Activated CD4-positive, alpha-beta memory T cell treated with anti-CD3 and anti-CD28 coated beads, Interleukin-2, amount 10 ng/mL, durations not matched to agents 7 days and 5 days (primary cell): ENCODE results near the gene PLAAT4. TPM values are rescaled to one million over a fixed set of nuclear protein-coding genes. Genes with fewer than 3 reads are reported as not detected.
"Not testable (repeated sequence)": the region's sequence is repeated elsewhere in the genome, so short reads cannot be mapped to it uniquely, and the experiment has no call there.

ENCODE experiments used
- CTCF ChIA-PET: fragments of 350-600 bp; sonication (Branson Sonifier 250); formaldehyde crosslinking; loops from one replicate; lab custom pipeline; 2021; ENCODE audit warnings: antibody characterized with exemption, inconsistent platforms; lab: Charles Lee
- POLR2A ChIA-PET: fragments of 350-600 bp; sonication (Branson Sonifier 250); formaldehyde crosslinking; loops from one replicate; lab custom pipeline; 2021; ENCODE audit warnings: antibody characterized with exemption; lab: Charles Lee
- DNase-seq: peaks from one replicate; pipeline ENCODE4 v3.0.0-alpha.2; 2020
- H3K27ac Mint-ChIP-seq: one replicate; pipeline ENCODE4 v1.8.0; 2021; ENCODE audit warnings: mild to moderate bottlenecking, mixed read lengths
- H3K27me3 Mint-ChIP-seq: one replicate; pipeline ENCODE4 v1.8.0; 2021; ENCODE audit warnings: mixed read lengths
- H3K36me3 Mint-ChIP-seq: one replicate; pipeline ENCODE4 v1.8.0; 2021; ENCODE audit warnings: low read depth, mixed read lengths
- H3K4me1 Mint-ChIP-seq: one replicate; pipeline ENCODE4 v1.8.0; 2021; ENCODE audit warnings: mixed read lengths
- H3K4me3 Mint-ChIP-seq: one replicate; pipeline ENCODE4 v1.8.0; 2021; ENCODE audit warnings: mild to moderate bottlenecking, mixed read lengths
- H3K9me3 Mint-ChIP-seq: one replicate; pipeline ENCODE4 v1.8.0; 2021; ENCODE audit warnings: mixed read lengths
- total RNA-seq, 2 experiments: library from RNA; stranded (reverse); gene quantifications; one replicate each; pipeline ENCODE4 v1.2.3, GENCODE V29; 2021

The PLAAT4 gene
- total RNA-seq, 2 experiments from 2014 or later, result 104 to 106 TPM

DNA sequence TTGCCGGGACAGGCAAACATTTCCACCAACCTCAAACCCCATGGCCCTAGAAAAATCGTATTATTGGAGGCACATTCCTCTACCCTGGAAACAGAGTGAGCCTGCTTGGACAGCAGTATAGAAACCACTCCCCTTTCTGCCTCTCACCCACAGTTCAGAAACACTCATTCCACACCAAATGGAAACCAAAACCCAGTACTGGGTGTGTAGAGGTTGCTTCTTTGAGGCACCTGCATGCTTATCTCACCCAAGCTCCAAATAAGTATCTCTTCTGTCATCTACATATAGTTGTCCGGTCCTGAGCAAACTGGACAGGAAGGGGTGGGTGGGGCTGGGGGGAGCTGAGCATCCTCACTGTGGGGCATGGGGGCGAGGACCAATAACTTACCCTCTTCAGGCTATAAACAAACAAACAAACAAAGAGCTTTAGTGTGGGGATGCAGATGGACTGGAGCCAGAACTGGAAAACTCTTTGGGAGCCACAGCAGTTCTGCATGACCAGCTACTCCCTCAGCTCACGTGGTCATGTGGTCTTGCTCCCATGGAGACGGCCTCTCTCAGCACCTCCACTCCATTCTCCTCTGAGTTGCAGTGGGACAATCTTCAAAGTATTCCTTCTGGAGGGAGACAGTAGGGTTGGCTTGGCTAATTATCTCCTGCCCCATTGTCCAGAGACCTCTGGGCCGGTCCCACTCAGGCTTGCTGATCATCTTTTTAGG is 27.6 kb downstream of the PLAAT4 start:
- peak overlapping the region; percentile 22 for H3K27ac Mint-ChIP-seq
- CTCF ChIA-PET, result interaction anchor here (0.8 to 1.6 kb wide), 3 partner anchors 9 to 27 kb away, joined by 3 to 7 read pairs (median 4); no protein-coding TSS in a partner anchor
- H3K36me3 Mint-ChIP-seq, result no peaks in the 10 kb centered on the region
- H3K4me1 Mint-ChIP-seq, result peaks cover 64% of the 10 kb centered on the region
- H3K27me3 Mint-ChIP-seq, result no peaks in the 10 kb centered on the region
- POLR2A ChIA-PET, result interaction anchor here (0.6 to 4.7 kb wide), 7 partner anchors 9 to 106 kb away, joined by 3 to 26 read pairs (median 4); partner anchors contain the start of genes ATL3 and PLAAT4
- no peaks in the 10 kb centered on the region for H3K9me3 Mint-ChIP-seq
- DNase-seq, result peak; percentile 41
- no peak overlapping the region for H3K4me3 Mint-ChIP-seq

GRCh38 chr11:63564784-63565350 is 28.3 kb downstream of the PLAAT4 start:
- ChIA-PET POLR2A (interaction anchor here (1.2 to 4.7 kb wide), 4 partner anchors 10 to 105 kb away, joined by 4 to 26 read pairs (median 11); partner anchors contain the start of genes ATL3 and PLAAT4), CTCF (interaction anchor here (0.9 to 1.6 kb wide), 2 partner anchors 8 to 22 kb away, joined by 3 to 7 read pairs; no protein-coding TSS in a partner anchor)
- Mint-ChIP-seq H3K9me3 (no peaks in the 10 kb centered on the region), H3K4me3 (no peak overlapping the region), H3K36me3 (no peaks in the 10 kb centered on the region), H3K27me3 (no peaks in the 10 kb centered on the region), H3K4me1 (peaks cover 63% of the 10 kb centered on the region), H3K27ac (peak overlapping the region; percentile 22)
- no peak for DNase-seq

GRCh38 chr11:63567044-63567840 is 30.6 kb downstream of the PLAAT4 start:
- CTCF ChIA-PET, result interaction anchor here (0.5 to 1.7 kb wide), 4 partner anchors 12 to 31 kb away, joined by 3 to 6 read pairs (median 4); partner anchors contain the start of gene PLAAT4
- POLR2A ChIA-PET, result interaction anchor here (0.7 to 2.3 kb wide), 8 partner anchors 9 to 76 kb away, joined by 3 to 22 read pairs (median 4); partner anchors contain the start of genes PLAAT4 and PLAAT5

DNA sequence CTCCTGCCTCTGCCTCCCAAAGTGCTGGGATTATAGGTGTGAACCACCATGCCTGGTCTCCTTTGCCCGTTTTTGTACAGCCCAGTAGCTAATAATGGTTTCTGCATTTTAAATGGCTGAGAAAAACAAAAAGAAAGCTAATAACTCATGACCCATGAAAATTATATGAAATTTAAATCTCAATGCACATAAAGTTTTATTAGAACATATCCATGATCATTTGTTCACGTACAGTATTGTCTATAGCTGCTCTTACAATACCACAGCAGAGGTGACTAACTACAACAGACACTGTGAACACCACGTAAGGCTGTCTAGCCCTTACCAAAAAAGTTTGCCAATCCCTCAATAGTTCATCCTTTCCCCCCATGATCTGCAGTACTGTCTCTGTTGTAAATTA is 33.0 kb downstream of the PLAAT4 start:
- no peak overlapping the region for H3K4me3 Mint-ChIP-seq
- peaks cover 48% of the 10 kb centered on the region for H3K4me1 Mint-ChIP-seq
- no peak for DNase-seq
- H3K27ac Mint-ChIP-seq, result no peak overlapping the region
- H3K27me3 Mint-ChIP-seq, result peaks cover 5% of the 10 kb centered on the region
- ChIA-PET CTCF (no interaction called here), POLR2A (no interaction called here)
- H3K9me3 Mint-ChIP-seq, result no peaks in the 10 kb centered on the region
- H3K36me3 Mint-ChIP-seq, result peaks cover 8% of the 10 kb centered on the region

More at GRCh38 chr11:63567044-63567840, 30.6 kb downstream of the PLAAT4 start:
- Mint-ChIP-seq H3K9me3 (no peaks in the 10 kb centered on the region), H3K4me1 (peaks cover 49% of the 10 kb centered on the region), H3K27me3 (peaks cover 5% of the 10 kb centered on the region), H3K36me3 (no peaks in the 10 kb centered on the region), H3K4me3 (peak overlapping the region; percentile 44), H3K27ac (peak overlapping the region; percentile 78)
- DNase-seq, result peak; percentile 72

DNA sequence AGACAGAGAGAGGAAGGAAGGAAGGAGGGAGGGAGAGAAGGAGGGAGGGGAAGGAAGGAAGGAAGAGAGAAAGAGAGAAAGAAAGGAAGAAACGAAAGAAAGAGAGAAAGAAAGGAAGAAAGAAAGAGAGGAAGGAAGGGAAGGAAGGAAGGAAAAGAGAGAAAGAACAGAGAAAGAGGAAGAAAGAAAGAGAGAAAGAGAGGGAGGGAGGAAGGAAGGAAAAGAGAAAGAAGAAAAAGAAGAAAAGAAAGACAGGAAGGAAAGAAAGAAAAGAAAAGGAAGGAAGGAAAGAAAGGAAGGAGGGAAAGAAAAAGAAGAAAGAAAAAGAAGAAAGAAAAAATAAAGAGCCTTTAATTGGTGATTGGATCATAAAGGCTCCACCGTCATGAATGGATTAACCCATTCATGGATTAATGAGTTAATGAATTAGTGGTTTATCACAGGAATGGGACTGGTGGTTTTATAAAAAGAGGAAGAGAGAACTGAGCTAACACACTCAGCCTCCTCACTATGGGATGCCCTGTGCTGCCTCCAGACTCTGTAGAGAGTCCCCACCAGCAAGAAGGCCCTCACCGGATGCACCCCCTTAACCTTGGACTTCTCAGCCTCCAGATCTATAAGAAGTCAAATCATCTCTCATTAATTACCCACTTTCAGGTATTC is 35.5 kb downstream of the PLAAT4 start:
- peaks cover 5% of the 10 kb centered on the region for H3K27me3 Mint-ChIP-seq
- DNase-seq, result no peak
- H3K27ac Mint-ChIP-seq, result no peak overlapping the region
- peaks cover 8% of the 10 kb centered on the region for H3K36me3 Mint-ChIP-seq
- CTCF ChIA-PET, result no interaction called here
- peaks cover 35% of the 10 kb centered on the region for H3K4me1 Mint-ChIP-seq
- H3K4me3 Mint-ChIP-seq, result no peak overlapping the region
- POLR2A ChIA-PET, result interaction anchor here (0.6 kb wide), 1 partner anchor 23 kb away, joined by 4 read pairs; no protein-coding TSS in a partner anchor
- no peaks in the 10 kb centered on the region for H3K9me3 Mint-ChIP-seq

- peak overlapping the region; percentile 64 for H3K4me3 Mint-ChIP-seq
- POLR2A ChIA-PET, result interaction anchor here (0.6 to 1.7 kb wide), 5 partner anchors 8 to 97 kb away, joined by 3 to 11 read pairs (median 4); partner anchors contain the start of genes ATL3 and PLAAT4
Observed at GRCh38 chr11:63573881-63574855, 37.6 kb downstream of the PLAAT4 start.

DNA sequence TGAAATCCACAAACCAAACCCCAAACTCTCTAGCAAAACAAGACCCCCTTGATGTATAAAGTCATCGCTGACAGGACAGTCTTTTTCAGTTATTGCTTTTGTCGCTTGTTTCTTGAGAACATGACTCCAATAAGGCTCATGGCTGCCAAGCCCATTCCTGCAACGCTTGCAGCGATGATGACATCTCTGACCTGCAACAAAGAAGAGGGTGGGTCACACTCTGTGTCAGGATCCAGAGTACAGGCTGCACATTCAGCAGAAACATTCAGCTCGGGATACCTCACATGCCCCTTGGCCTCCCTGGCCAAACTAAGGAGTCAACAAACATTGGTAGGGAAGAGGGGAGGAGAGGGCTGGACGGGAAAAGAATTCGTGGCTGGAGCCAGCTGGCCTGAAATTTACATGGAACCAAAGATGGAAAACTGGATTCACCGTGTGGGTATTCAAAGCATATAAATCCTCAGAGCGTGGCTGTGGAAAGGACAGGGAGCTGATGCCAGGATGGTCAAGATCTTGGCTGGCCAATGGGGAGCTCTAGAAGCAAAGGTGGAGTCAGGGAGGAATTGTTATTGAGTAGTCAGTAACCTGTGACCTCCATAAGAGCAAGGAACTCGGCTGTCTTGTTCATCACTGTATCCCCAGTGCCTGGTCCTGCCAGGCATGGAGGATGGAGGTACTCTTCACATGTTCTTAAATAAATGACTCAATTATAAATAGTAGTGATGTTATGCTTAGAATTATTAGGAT is 38.4 kb downstream of the PLAAT4 start:
- peak overlapping the region; percentile 81 for H3K27ac Mint-ChIP-seq
- DNase-seq, result no peak
- H3K36me3 Mint-ChIP-seq, result peaks cover 18% of the 10 kb centered on the region
- H3K27me3 Mint-ChIP-seq, result peaks cover 5% of the 10 kb centered on the region
- peaks cover 22% of the 10 kb centered on the region for H3K4me1 Mint-ChIP-seq
- H3K9me3 Mint-ChIP-seq, result peaks cover 5% of the 10 kb centered on the region
- ChIA-PET CTCF (interaction anchor here (1.2 kb wide), 1 partner anchor 42 kb away, joined by 3 read pairs; no protein-coding TSS in a partner anchor), POLR2A (interaction anchor here (1.0 to 1.7 kb wide), 4 partner anchors 22 to 96 kb away, joined by 3 to 11 read pairs (median 4); partner anchors contain the start of genes ATL3 and PLAAT4)
- H3K4me3 Mint-ChIP-seq, result peak overlapping the region; percentile 64

More at GRCh38 chr11:63573881-63574855, 37.6 kb downstream of the PLAAT4 start:
- Mint-ChIP-seq H3K27me3 (peaks cover 5% of the 10 kb centered on the region), H3K27ac (peak overlapping the region; percentile 81), H3K36me3 (peaks cover 15% of the 10 kb centered on the region), H3K4me1 (peaks cover 22% of the 10 kb centered on the region), H3K9me3 (peaks cover 2% of the 10 kb centered on the region)
- CTCF ChIA-PET, result interaction anchor here (1.0 to 1.7 kb wide), 3 partner anchors 10 to 164 kb away, joined by 3 to 7 read pairs (median 3); no protein-coding TSS in a partner anchor
- DNase-seq, result peak; percentile 54

- CTCF ChIA-PET, POLR2A ChIA-PET, H3K4me3 Mint-ChIP-seq, H3K27me3 Mint-ChIP-seq, DNase-seq, H3K27ac Mint-ChIP-seq: not testable (repeated sequence)
- Mint-ChIP-seq H3K36me3 (peaks cover 38% of the 10 kb centered on the region), H3K9me3 (peaks cover 22% of the 10 kb centered on the region), H3K4me1 (peaks cover 33% of the 10 kb centered on the region)
Observed at GRCh38 chr11:63578882-63579281, 42.3 kb downstream of the PLAAT4 start.

DNA sequence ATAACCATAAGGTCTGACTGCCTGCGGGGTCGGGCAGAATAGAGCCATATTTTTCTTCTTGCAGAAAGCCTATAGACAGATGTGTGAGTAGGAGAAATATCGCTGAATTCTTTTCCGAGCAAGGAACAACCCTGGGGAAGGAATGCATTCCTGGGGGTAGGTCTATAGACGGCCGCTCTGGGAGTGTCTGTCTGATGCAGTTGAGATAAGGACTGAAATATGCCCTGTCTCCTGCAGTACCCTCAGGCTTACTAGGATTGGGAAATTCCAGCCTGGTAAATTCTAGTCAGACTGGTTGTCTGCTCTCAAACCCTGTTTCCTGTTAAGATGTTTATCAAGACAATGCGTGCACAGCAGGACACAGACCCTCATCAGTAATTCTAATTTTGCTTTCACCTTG is 44.6 kb downstream of the PLAAT4 start:
- CTCF ChIA-PET, POLR2A ChIA-PET, DNase-seq, H3K27me3 Mint-ChIP-seq, H3K27ac Mint-ChIP-seq, H3K4me3 Mint-ChIP-seq: not testable (repeated sequence)
- peaks cover 18% of the 10 kb centered on the region for H3K4me1 Mint-ChIP-seq
- peaks cover 22% of the 10 kb centered on the region for H3K9me3 Mint-ChIP-seq
- peaks cover 36% of the 10 kb centered on the region for H3K36me3 Mint-ChIP-seq

DNA sequence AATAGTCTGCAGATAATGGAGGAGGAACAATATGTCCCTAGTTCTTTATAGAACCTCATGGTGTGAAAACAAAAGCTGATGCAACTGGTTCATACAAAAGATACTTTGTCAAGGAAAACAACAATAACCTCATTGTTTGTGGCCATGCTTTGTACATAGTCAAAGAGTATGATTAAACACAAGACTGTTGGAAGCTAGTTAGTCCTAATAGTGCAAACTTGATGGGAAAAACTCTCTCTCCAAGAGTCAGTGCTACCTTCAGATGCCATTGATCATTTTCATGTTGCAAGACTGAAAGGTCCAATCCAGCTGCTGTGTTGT is 46.7 kb downstream of the PLAAT4 start:
- H3K4me1 Mint-ChIP-seq, result peaks cover 18% of the 10 kb centered on the region
- CTCF ChIA-PET, result interaction anchor here (0.8 to 1.6 kb wide), 4 partner anchors 11 to 677 kb away, joined by 3 to 4 read pairs (median 4); partner anchors contain the start of gene PLAAT2
- no peak for DNase-seq
- no peak overlapping the region for H3K27ac Mint-ChIP-seq
- H3K27me3 Mint-ChIP-seq, result no peaks in the 10 kb centered on the region
- POLR2A ChIA-PET, result interaction anchor here (0.7 to 1.8 kb wide), 5 partner anchors 8 to 19 kb away, joined by 3 to 5 read pairs (median 4); no protein-coding TSS in a partner anchor
- H3K4me3 Mint-ChIP-seq, result no peak overlapping the region
- peaks cover 36% of the 10 kb centered on the region for H3K36me3 Mint-ChIP-seq
- H3K9me3 Mint-ChIP-seq, result peaks cover 20% of the 10 kb centered on the region
